OCI-LY1 (cell line): ENCODE measurements around the gene FAIM.
"Not testable (repeated sequence)": the region's sequence is repeated elsewhere in the genome, so short reads cannot be mapped to it uniquely, and the experiment has no call there.

Experiments
- H2AFZ ChIP-seq: fragments of 200-600 bp; sonication (generic), shearing (Covaris generic); 2 replicates; pipeline ENCODE4 v1.6.0; 2014; ENCODE audit warnings: antibody characterized with exemption, mild to moderate bottlenecking, low read length
- H3F3A ChIP-seq: fragments of 200-600 bp; sonication (generic), shearing (Covaris generic); 2 replicates; pipeline ENCODE4 v1.6.0; 2014; ENCODE audit warnings: mild to moderate bottlenecking, antibody characterized with exemption, low read length, moderate library complexity; ENCODE audit not compliant: insufficient read depth
- H3K27ac ChIP-seq: fragments of 200-600 bp; sonication (generic); 2 replicates; pipeline ENCODE4 v1.5.1; 2014; ENCODE audit warnings: low read length, mixed run types, mild to moderate bottlenecking, low read depth; ENCODE audit not compliant: poor library complexity, severe bottlenecking
- H3K27me3 ChIP-seq: fragments of 200-600 bp; sonication (generic); 2 replicates; pipeline ENCODE4 v1.6.0; 2014; ENCODE audit warnings: antibody characterized with exemption, mild to moderate bottlenecking, low read length, moderate library complexity; ENCODE audit not compliant: insufficient read depth
- H3K36me3 ChIP-seq: fragments of 200-600 bp; sonication (generic); 2 replicates; pipeline ENCODE4 v1.6.1; 2014; ENCODE audit warnings: mild to moderate bottlenecking, antibody characterized with exemption, low read length, moderate library complexity, mixed read lengths; ENCODE audit not compliant: insufficient read depth
- H3K4me1 ChIP-seq: fragments of 200-600 bp; sonication (generic); 2 replicates; pipeline ENCODE4 v1.5.1; 2014; ENCODE audit warnings: mild to moderate bottlenecking, low read length, moderate library complexity; ENCODE audit not compliant: insufficient read depth, severe bottlenecking
- H3K4me2 ChIP-seq: fragments of 200-600 bp; sonication (generic), shearing (Covaris generic); 2 replicates; pipeline ENCODE4 v1.6.1; 2014; ENCODE audit warnings: low read length
- H3K4me3 ChIP-seq: fragments of 200-600 bp; sonication (generic); 2 replicates; pipeline ENCODE4 v1.5.1; 2014; ENCODE audit warnings: low read length, low read depth, mild to moderate bottlenecking, mixed read lengths; ENCODE audit not compliant: poor library complexity, severe bottlenecking
- H3K79me2 ChIP-seq: fragments of 200-600 bp; shearing (Covaris generic); 2 replicates; pipeline ENCODE4 v1.6.1; 2016; ENCODE audit warnings: mixed run types, low read length, mixed read lengths; ENCODE audit not compliant: insufficient read depth
- H3K9ac ChIP-seq: fragments of 200-600 bp; sonication (generic), shearing (Covaris generic); 2 replicates; pipeline ENCODE4 v1.6.1; 2014; ENCODE audit warnings: mild to moderate bottlenecking, low read length, mixed read lengths
- H3K9me2 ChIP-seq: fragments of 200-600 bp; sonication (generic), shearing (Covaris generic); 2 replicates; pipeline ENCODE4 v1.6.1; 2014; ENCODE audit warnings: low read depth, mild to moderate bottlenecking, low read length, mixed read lengths
- H3K9me3 ChIP-seq: fragments of 200-600 bp; shearing (Covaris generic); 2 replicates; pipeline ENCODE4 v1.6.1; 2014; ENCODE audit warnings: low read length, mixed read lengths
- H4K20me1 ChIP-seq: fragments of 200-600 bp; sonication (generic), shearing (Covaris generic); 2 replicates; pipeline ENCODE4 v1.6.0; 2016; ENCODE audit warnings: mild to moderate bottlenecking, low read length; ENCODE audit not compliant: insufficient read depth
- CTCF ChIP-seq: fragments of 200-600 bp; sonication (generic), shearing (Covaris generic); IDR thresholded peaks from 2 replicates; pipeline ENCODE4 v1.5.1; 2017; ENCODE audit warnings: mild to moderate bottlenecking, antibody characterized with exemption, low read length, moderate library complexity, mixed read lengths
- EZH2 ChIP-seq: fragments of 200-600 bp; sonication (generic), shearing (Covaris generic); IDR thresholded peaks from 2 replicates; pipeline ENCODE4 v1.8.0; 2017; ENCODE audit warnings: borderline replicate concordance, mixed run types, mild to moderate bottlenecking, antibody characterized with exemption, low read length, moderate library complexity, mixed read lengths

The FAIM gene

GRCh38 chr3:138608322-138609135 lies at the start of gene FAIM:
Gene FAIM, plus strand, starts transcription at chr3:138608771. Its CDS starts 10,956 bp downstream, at chr3:138619727.
- H3F3A ChIP-seq, result no peaks in the 10 kb centered on the region; the same call in 1 of the 2 replicates
- 0 out of 2 replicates have a peak, but pooled peaks cover 3% of the 10 kb centered on the region for H3K36me3 ChIP-seq
- no peaks in the 10 kb centered on the region for H3K27me3 ChIP-seq
- H3K4me3 ChIP-seq, result peak within 1 kb of the TSS; percentile 78
- no peaks in the 10 kb centered on the region for H4K20me1 ChIP-seq
- H3K4me2 ChIP-seq, result peak within 1 kb of the TSS; percentile 69
- H3K9me2 ChIP-seq, result no peaks in the 10 kb centered on the region
- peaks cover 8% of the 10 kb centered on the region for H3K79me2 ChIP-seq
- H3K4me1 ChIP-seq, result peaks cover 23% of the 10 kb centered on the region
- TF ChIP-seq EZH2 (no peak), CTCF (no peak)
- H3K27ac ChIP-seq, result peak within 1 kb of the TSS; percentile 65
- H3K9ac ChIP-seq, result peak within 1 kb of the TSS; percentile 89
- no peaks in the 10 kb centered on the region for H3K9me3 ChIP-seq
- peak within 1 kb of the TSS; percentile 26 for H2AFZ ChIP-seq

GRCh38 chr3:138559134-138559533 lies 49.4 kb upstream of the FAIM start:
- H3K9me3 ChIP-seq, result no peaks in the 10 kb centered on the region
- H3F3A ChIP-seq, result no peaks in the 10 kb centered on the region
- no peaks in the 10 kb centered on the region for H3K79me2 ChIP-seq
- H3K9me2 ChIP-seq, result no peaks in the 10 kb centered on the region
- TF ChIP-seq EZH2, result no peak
- no peak for TF ChIP-seq CTCF
- H3K4me2 ChIP-seq, result no peak overlapping the region
- no peaks in the 10 kb centered on the region for H3K4me1 ChIP-seq
- no peaks in the 10 kb centered on the region; the same call in none of the 2 replicates for H3K36me3 ChIP-seq
- H3K27me3 ChIP-seq, result no peaks in the 10 kb centered on the region
- no peak overlapping the region for H3K9ac ChIP-seq
- H3K4me3 ChIP-seq, result no peak overlapping the region
- no peak overlapping the region for H3K27ac ChIP-seq
- no peaks in the 10 kb centered on the region for H4K20me1 ChIP-seq
- no peak overlapping the region for H2AFZ ChIP-seq

GRCh38 chr3:138560501-138560900 lies 48.1 kb upstream of the FAIM start:
- H4K20me1 ChIP-seq, result no peaks in the 10 kb centered on the region
- no peak overlapping the region for H3K4me3 ChIP-seq
- no peak overlapping the region for H3K27ac ChIP-seq
- no peaks in the 10 kb centered on the region for H3K79me2 ChIP-seq
- H3K9ac ChIP-seq, result no peak overlapping the region
- no peak overlapping the region for H2AFZ ChIP-seq
- TF ChIP-seq CTCF, result no peak
- no peak for TF ChIP-seq EZH2
- H3K36me3 ChIP-seq, result no peaks in the 10 kb centered on the region; the same call in 1 of the 2 replicates
- H3K9me3 ChIP-seq, result no peaks in the 10 kb centered on the region
- no peaks in the 10 kb centered on the region for H3K9me2 ChIP-seq
- H3K27me3 ChIP-seq, result no peaks in the 10 kb centered on the region
- H3K4me1 ChIP-seq, result no peaks in the 10 kb centered on the region
- no peaks in the 10 kb centered on the region for H3F3A ChIP-seq
- H3K4me2 ChIP-seq, result no peak overlapping the region

GRCh38 chr3:138562902-138563301 lies 45.7 kb upstream of the FAIM start:
- not testable (repeated sequence) for H3K4me3 ChIP-seq, H3F3A ChIP-seq, H4K20me1 ChIP-seq, H2AFZ ChIP-seq, H3K4me1 ChIP-seq, H3K79me2 ChIP-seq, H3K9me2 ChIP-seq, H3K27me3 ChIP-seq, H3K36me3 ChIP-seq, H3K9me3 ChIP-seq, H3K27ac ChIP-seq, H3K4me2 ChIP-seq, H3K9ac ChIP-seq

- not testable (repeated sequence) for H3K9me2 ChIP-seq, H3K4me2 ChIP-seq, H3K79me2 ChIP-seq, H3K9me3 ChIP-seq, H3K4me1 ChIP-seq, H3K9ac ChIP-seq, H3K27me3 ChIP-seq, H4K20me1 ChIP-seq, H3F3A ChIP-seq, H3K27ac ChIP-seq, H3K4me3 ChIP-seq, H2AFZ ChIP-seq, H3K36me3 ChIP-seq
Observed at GRCh38 chr3:138566293-138566692, 42.3 kb upstream of the FAIM start.
